ENCODE measurements around the gene IL15RA. TPM values are rescaled to one million over a fixed set of nuclear protein-coding genes. Genes with fewer than 3 reads are reported as not detected.

The IL15RA gene
- total and polyA plus RNA-seq, 2 donors = 5.5 to 12.0 TPM

- Histone ChIP-seq H3K9me3 (ENCODE audit: control insufficient read depth in 2 of 2, insufficient read depth in 1 of 2, low read length in 1 of 2) (peaks cover 2 to 6% of the 10 kb centered on the region in 2 donors), H3K27me3 (ENCODE audit: control insufficient read depth in 2 of 2, insufficient read depth in 1 of 2, low read length in 1 of 2) (no peaks in the 10 kb centered on the region), H3K4me3 (ENCODE audit: low read length in 2 of 2) (no peak overlapping the region), H3K36me3 (ENCODE audit: control insufficient read depth in 2 of 2, insufficient read depth in 2 of 2, low read length in 1 of 2) (peaks cover 22 to 36% of the 10 kb centered on the region in 2 donors), H3K4me1 (ENCODE audit: control insufficient read depth in 2 of 2, insufficient read depth in 2 of 2, low read length in 2 of 2) (no peaks in the 10 kb centered on the region), H3K27ac (ENCODE audit: low read depth in 1 of 2, low read length in 1 of 2) (no peak overlapping the region)
- no peak for DNase-seq (ENCODE audit: low read depth in 6 of 9, low spot score in 9 of 9)
- WGBS = 97% methylated on average over 18 of the region's 18 CpGs
Measured at GRCh38 chr10:5902511-5903274, 74.7 kb downstream of the IL15RA start.

Other genes starting within 250 kb of the IL15RA start
- gene GDI2, start 164.1 kb downstream of the IL15RA start, total RNA-seq = 268 TPM
- gene GDI2, start 164.1 kb downstream of the IL15RA start, polyA plus RNA-seq = 139 TPM
- gene ANKRD16, start 87.7 kb downstream of the IL15RA start, total RNA-seq = 6.1 TPM
- 6.4 TPM for gene ANKRD16, start 87.7 kb downstream of the IL15RA start, polyA plus RNA-seq
- 97.8 TPM for gene FBH1, start 87.3 kb downstream of the IL15RA start, total RNA-seq
- gene FBH1, start 87.3 kb downstream of the IL15RA start, polyA plus RNA-seq = 52.8 TPM
- gene IL2RA, start 84.8 kb upstream of the IL15RA start, total RNA-seq = 5.6 TPM
- gene IL2RA, start 84.8 kb upstream of the IL15RA start, polyA plus RNA-seq = 13.0 TPM
- gene RBM17, start 111.5 kb upstream of the IL15RA start, total RNA-seq = 59.1 TPM
- 122 TPM for gene RBM17, start 111.5 kb upstream of the IL15RA start, polyA plus RNA-seq
- 12.2 TPM for gene PFKFB3, start 225.4 kb upstream of the IL15RA start, total RNA-seq
- gene PFKFB3, start 225.4 kb upstream of the IL15RA start, polyA plus RNA-seq = 39.3 TPM